Nephron progenitor cell (in vitro differentiated cells): ENCODE data around the gene MAPKAPK2.

Source experiments
- DNase-seq: peaks from one replicate; pipeline ENCODE4 v3.0.0; 2021
- H3K27ac Mint-ChIP-seq: 2 replicates; pipeline ENCODE4 v1.8.0; 2021; ENCODE audit warnings: mild to moderate bottlenecking, moderate library complexity, mixed read lengths
- H3K27me3 Mint-ChIP-seq: 2 replicates; pipeline ENCODE4 v1.8.0; 2021; ENCODE audit warnings: mild to moderate bottlenecking, low read depth, mixed read lengths; ENCODE audit not compliant: poor library complexity
- H3K36me3 Mint-ChIP-seq: 2 replicates; pipeline ENCODE4 v1.8.0; 2021; ENCODE audit warnings: low read depth, mixed read lengths
- H3K4me1 Mint-ChIP-seq: 2 replicates; pipeline ENCODE4 v1.8.0; 2021; ENCODE audit warnings: mixed read lengths
- H3K4me3 Mint-ChIP-seq: 2 replicates; pipeline ENCODE4 v1.8.0; 2021; ENCODE audit warnings: mild to moderate bottlenecking, moderate library complexity, mixed read lengths
- H3K9me3 Mint-ChIP-seq: 2 replicates; pipeline ENCODE4 v1.8.0; 2021; ENCODE audit warnings: mild to moderate bottlenecking, moderate library complexity, mixed read lengths
- CTCF ChIP-seq: fragments of 200-600 bp; sonication (generic); IDR thresholded peaks from 2 replicates; pipeline ENCODE4 v1.5.0; 2021; ENCODE audit warnings: antibody characterized with exemption

The MAPKAPK2 gene

GRCh38 chr1:206751891-206752290, 67.2 kb downstream of the MAPKAPK2 start:
- H3K27ac Mint-ChIP-seq, result no peak overlapping the region
- no peak for TF ChIP-seq CTCF
- H3K36me3 Mint-ChIP-seq, result no peaks in the 10 kb centered on the region
- H3K27me3 Mint-ChIP-seq, result peaks cover 4% of the 10 kb centered on the region
- peaks cover 14% of the 10 kb centered on the region for H3K9me3 Mint-ChIP-seq
- no peak for DNase-seq
- H3K4me3 Mint-ChIP-seq, result no peak overlapping the region
- peaks cover 18% of the 10 kb centered on the region for H3K4me1 Mint-ChIP-seq

- Mint-ChIP-seq H3K36me3 (no peaks in the 10 kb centered on the region), H3K9me3 (peaks cover 14% of the 10 kb centered on the region), H3K4me1 (peaks cover 18% of the 10 kb centered on the region), H3K4me3 (no peak overlapping the region), H3K27me3 (peaks cover 4% of the 10 kb centered on the region), H3K27ac (no peak overlapping the region)
- no peak for TF ChIP-seq CTCF
- no peak for DNase-seq
These were observed 67.8 kb downstream of the MAPKAPK2 start for GRCh38 chr1:206752481-206752880.

GRCh38 chr1:206753141-206753540, 68.4 kb downstream of the MAPKAPK2 start:
- Mint-ChIP-seq H3K4me3 (no peak overlapping the region), H3K27me3 (peaks cover 4% of the 10 kb centered on the region), H3K36me3 (no peaks in the 10 kb centered on the region), H3K4me1 (peaks cover 18% of the 10 kb centered on the region), H3K27ac (no peak overlapping the region), H3K9me3 (peaks cover 14% of the 10 kb centered on the region)
- no peak for DNase-seq
- TF ChIP-seq CTCF, result no peak

- Mint-ChIP-seq H3K4me3 (no peak overlapping the region), H3K9me3 (peaks cover 14% of the 10 kb centered on the region), H3K27me3 (peaks cover 4% of the 10 kb centered on the region), H3K36me3 (no peaks in the 10 kb centered on the region), H3K27ac (no peak overlapping the region), H3K4me1 (peaks cover 14% of the 10 kb centered on the region)
- no peak for DNase-seq
- no peak for TF ChIP-seq CTCF
These were observed 69.3 kb downstream of the MAPKAPK2 start for GRCh38 chr1:206754011-206754410.

GRCh38 chr1:206757524-206758266, 73.0 kb downstream of the MAPKAPK2 start:
- peaks cover 14% of the 10 kb centered on the region for H3K9me3 Mint-ChIP-seq
- H3K4me1 Mint-ChIP-seq, result peaks cover 4% of the 10 kb centered on the region
- DNase-seq, result no peak
- H3K27me3 Mint-ChIP-seq, result peaks cover under 1% of the 10 kb centered on the region
- no peaks in the 10 kb centered on the region for H3K36me3 Mint-ChIP-seq
- H3K27ac Mint-ChIP-seq, result no peak overlapping the region
- H3K4me3 Mint-ChIP-seq, result no peak overlapping the region
- TF ChIP-seq CTCF, result no peak

GRCh38 chr1:206760590-206760989, 75.9 kb downstream of the MAPKAPK2 start:
- peaks cover 6% of the 10 kb centered on the region for H3K27me3 Mint-ChIP-seq
- H3K9me3 Mint-ChIP-seq, result peaks cover 18% of the 10 kb centered on the region
- H3K27ac Mint-ChIP-seq, result no peak overlapping the region
- no peaks in the 10 kb centered on the region for H3K36me3 Mint-ChIP-seq
- DNase-seq, result no peak
- TF ChIP-seq CTCF, result no peak
- H3K4me3 Mint-ChIP-seq, result no peak overlapping the region
- H3K4me1 Mint-ChIP-seq, result peaks cover 5% of the 10 kb centered on the region
